Measurements from ENCODE around the gene OCIAD1.
A peak's percentile ranks its signal among the peaks of the same experiment; 100 is the strongest.
"Not testable (repeated sequence)": the region's sequence is repeated elsewhere in the genome, so short reads cannot be mapped to it uniquely, and the experiment has no call there.

Gene OCIAD1

DNA sequence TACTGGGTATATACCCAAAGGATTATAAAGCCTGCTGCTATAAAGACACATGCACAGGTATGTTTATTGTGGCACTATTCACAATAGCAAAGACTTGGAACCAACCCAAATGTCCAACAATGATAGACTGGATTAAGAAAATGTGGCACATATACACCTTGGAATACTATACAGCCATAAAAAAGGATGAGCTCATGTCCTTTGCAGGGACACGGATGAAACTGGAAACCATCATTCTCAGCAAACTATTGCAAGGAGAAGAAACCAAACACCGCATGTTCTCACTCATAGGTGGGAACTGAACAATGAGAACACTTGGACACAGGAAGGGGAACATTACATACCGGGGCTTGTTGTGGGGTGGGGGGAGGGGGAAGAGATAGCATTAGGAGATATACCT, 58.9 kb downstream of the OCIAD1 start:
- not testable (repeated sequence) for DNase-seq

DNA sequence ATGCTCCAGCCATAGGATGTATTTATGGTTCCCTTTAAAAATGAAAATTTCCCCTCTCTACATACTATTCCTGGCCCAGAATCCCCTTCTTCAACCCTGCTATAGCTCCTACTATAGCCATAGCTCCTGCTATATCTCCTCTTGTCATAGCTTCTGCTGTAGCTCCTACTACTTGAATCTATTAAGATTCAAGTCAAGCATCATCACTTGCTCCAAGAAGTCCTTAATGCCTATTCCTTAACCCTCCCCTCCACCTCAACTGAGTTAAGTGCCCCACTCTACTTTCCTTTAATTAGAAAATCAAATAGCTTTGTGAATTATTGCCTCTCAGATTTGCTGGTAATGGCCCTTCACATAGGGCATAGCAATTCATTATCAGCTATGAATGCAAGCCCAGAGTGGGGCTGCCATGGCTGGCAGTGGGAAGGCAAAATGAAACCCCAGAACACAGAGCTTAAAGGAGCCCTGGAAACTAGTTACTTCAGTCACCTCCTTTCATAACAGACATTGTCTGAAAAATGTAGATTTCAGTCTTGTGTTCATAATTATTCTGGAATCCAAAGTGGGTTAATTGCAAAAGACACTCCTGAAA, 60.2 kb downstream of the OCIAD1 start:
- DNase-seq = no peak

DNA sequence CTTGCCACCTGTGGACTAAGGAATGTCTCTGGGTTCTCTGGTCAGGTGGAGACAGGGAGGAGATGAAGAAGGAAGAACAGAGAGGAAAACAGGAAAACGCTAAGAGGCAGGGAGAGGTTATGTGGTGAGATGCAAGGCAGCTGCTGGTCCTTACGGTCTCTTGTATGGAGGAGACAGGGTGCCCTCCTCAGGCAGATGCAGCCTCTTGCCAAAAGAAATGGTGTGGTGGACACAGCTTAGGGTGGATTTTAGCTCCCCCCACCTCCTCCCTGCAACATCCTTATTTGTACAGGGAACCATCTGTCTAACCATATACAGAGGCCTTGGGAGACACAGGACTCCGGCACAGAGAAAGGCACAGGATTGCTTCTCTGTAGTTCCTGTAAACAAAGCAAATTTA, 66.0 kb downstream of the OCIAD1 start:
- DNase-seq = peak in 3 of 58 donors; percentile 2 to 14 (median 6)

DNA sequence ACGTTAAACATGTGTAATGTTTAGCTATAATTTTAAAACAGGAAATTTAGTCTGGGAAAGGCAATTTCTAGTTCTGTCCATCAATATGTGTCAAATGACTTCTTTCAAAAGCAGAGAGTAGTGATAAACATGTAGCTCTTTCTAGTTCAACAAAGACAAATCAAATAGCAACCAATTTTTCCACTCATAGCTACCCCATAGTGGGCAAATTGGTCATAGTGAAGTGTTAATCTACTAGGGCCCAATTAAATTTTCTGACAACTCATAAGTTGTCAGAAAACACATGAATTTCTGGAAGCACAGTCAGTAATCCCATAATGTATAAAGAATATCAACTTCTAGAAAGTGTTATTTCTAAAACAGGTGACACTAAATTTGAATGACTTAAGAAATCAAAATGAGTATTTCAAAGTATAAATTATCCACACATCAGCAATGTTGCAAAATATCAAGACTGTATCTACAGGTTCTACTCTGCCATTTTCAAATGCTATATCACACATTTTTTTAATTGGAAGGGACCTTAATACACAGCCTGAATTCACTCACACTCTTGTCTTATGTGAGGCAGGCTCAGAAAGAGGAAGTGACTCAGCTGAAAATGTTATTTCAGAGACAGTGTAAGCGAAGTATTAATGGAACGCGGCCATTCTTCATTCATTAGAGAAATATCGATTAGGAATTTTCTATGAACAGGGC, 68.0 kb downstream of the OCIAD1 start:
- DNase-seq = no peak

DNA sequence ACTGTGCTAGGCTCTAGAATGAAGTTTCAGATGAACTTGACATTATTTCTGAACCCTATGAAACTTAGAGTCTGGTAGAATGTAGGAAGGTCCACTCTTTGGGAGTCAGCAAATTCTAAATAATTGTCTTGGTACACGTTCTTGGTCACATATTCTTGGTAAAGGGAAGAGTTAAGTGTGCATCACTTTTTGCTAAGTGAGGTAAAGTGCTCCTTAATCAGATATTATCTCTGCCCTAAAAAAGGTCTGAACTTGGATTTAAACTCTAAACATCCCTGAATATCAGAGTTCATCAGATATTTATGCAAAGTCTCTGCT, 68.5 kb downstream of the OCIAD1 start:
- no peak for DNase-seq

DNA sequence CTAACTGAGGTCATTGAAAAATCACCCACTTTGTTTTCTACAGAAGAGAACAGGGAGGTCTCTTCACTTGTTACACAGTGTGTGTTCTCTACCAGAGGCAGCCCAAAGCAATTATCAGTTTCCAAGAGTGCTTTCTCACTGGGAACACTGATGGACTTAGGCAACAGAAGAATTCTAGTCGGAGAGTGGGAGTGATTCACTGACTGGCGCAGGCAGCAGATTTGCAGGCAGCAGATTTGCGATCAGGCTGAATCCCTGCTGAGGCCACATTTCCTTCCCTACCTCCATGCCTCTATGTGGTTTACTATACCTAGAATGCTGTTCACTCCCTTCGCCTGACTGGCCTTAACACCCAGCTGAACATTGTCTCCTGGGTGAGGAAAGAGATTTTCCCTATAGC, 69.1 kb downstream of the OCIAD1 start:
- DNase-seq = peak in 22 of 58 donors; percentile 2 to 57 (median 22)

DNA sequence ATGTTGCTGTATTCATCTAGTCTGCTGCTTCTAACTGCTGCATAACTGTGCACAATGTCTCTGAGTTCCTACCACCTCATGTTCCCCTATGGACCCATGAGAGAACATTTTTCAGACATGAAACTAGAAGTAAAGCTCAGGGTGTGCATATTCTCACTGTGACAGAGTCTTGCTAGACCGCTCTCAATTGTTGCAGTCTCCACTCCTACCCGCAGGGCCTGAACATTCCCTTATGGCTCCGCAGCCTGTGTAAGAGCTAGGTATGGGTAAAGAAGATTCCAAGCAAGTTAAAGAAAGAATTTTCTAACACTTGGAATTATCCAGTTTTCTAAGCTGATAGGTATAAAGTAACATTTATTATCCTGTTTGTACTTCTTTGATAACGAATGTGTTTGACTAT, 70.3 kb downstream of the OCIAD1 start:
- no peak for DNase-seq

DNA sequence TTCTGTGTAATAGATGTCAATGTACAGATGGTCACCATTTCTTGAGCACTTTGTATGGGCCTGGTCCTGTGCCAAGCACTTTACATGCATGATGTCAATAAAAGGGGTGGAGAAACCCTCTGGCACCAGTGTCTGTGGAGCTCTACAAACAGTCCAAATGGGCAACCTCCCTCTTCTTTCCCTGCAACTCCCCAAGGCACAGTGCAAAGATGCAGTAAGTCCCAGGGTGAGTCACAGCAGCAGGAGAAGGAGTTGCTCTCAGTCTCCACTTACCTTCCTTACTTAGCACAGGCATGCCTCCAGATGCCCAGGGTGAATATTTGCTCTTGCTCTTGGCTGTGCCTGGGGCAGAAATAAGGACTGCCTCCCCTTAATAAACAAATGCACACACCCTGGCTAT, 71.4 kb downstream of the OCIAD1 start:
- DNase-seq = no peak

DNA sequence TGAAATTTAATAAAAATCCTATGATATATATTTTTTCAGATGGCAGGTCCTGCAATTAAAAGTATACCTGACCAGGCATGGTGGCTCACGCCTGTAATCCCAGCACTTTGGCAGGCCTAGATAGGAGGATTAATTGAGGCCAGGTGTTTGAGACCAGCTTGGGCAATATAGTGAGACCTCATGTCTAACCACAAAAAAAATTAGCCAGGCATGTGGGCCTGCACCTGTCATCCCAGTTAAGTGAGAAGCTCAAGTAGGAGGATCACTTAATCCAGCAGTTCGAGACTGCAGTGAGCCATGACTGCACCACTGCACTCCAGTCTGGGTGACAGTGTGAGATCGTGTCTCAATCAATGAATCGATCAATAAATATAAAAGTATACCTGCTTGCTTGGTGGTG, 73.2 kb downstream of the OCIAD1 start:
- no peak for DNase-seq

DNA sequence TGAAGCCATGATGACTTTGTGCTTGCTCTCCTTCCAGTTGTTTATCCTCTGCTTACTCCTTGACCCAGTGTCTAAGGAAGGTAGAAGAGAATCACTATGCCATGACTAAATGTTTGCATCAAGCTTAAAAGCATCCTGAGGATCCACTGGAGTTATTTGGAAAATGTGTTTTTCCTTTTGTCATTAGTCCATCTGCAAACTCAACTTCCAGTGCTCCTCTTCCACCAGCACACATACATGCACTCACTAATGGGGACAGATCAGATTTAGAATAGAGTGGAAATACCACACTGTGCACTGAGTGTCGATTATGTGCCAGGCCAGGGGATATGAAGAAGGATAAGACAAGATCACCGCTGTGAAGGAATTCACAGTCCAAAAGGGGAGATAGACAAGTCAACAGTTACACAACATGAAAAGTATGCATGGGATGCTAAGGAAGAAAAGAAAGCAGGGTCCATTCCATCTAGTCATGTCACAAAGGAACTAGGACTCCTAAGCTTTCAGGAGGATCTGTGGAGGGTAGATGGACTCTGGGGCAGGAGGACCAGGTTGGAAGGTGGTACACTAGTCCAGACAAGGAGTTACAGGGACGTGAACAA, 73.8 kb downstream of the OCIAD1 start:
- DNase-seq = no peak

DNA sequence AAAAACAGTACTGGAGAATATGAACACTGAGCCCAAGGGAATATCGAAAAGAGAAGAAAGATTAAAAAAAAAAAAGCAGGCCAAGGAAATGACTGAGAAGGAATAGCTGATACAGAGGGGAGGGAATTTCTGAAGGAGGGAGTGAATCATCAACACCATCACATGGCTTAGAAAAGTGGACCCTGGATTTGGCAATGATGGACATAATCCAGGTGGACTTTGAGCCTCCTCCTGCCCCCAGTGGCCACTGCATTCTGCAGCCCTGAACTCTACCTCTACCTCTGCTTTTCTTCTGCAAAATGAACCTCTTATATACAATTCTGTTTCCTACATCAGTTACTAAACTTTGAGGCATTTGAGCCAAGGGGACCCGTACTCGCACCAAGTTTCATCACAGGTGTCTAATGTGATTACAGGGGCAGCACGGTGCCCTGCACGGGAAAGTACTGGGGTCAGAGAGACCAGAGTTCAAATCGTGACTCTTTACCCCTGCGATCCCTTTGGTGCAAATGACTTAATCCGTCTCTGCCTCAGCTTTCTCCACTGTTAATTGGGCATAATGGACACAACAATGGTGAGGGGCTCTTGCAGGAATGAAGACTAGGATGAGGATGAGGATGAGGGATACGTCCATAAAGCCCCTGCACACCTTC, 74.6 kb downstream of the OCIAD1 start:
- DNase-seq = no peak

DNA sequence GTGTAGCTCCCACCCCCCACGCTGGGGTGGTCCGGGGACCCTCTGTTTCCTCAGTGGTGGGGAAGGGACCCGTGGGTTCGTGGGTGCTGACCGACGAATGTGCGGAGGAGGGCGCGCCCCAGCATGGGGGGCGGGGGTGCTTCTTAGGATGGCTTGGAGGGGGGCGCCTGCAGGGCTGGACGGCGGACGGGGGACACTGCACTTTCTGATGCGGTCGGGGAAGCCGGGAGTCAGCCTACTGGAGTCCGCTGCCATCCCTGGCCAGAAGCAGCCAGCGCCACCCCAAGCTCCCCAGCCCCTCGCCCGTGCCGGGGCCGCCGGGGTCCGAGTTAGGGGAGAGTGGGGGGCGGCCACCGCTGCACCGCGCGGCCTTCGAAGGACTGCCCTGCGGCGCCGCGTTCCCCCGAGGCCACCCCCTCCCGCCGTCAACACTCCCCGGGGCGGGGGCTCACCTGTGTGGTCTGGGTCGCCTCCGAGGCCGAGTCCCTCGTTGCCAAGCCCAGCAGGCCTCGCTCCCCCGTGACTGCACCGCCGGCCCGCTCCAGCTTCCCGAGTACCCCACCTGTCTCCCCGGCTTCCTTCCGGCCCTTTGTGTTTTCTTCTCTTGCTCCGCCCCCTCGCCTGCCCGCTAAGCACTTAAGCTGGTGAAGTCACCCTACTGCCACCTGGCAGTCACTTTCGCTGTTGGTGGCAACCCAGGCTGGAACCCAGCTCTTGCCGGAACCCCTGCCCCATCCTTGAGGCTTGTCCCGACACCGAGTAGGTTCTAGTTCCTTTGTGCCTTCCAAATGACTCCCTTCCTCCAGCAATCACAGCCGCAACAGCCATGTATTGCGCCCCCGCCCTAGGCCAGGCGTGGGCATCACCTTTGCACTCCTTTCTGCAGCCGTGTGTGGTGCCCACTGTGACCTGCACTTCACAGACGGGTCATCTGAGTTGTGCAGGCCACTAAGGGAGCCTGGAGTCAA, 75.6 kb downstream of the OCIAD1 start, which contains the start of gene OCIAD2:
Gene OCIAD2, minus strand, starts transcription at position 569 of the 968 bp plus-strand sequence. CDS start 2,225 bp downstream, outside the sequence.
- DNase-seq = peak in 29 of 58 donors; percentile 2 to 61 (median 18)

DNA sequence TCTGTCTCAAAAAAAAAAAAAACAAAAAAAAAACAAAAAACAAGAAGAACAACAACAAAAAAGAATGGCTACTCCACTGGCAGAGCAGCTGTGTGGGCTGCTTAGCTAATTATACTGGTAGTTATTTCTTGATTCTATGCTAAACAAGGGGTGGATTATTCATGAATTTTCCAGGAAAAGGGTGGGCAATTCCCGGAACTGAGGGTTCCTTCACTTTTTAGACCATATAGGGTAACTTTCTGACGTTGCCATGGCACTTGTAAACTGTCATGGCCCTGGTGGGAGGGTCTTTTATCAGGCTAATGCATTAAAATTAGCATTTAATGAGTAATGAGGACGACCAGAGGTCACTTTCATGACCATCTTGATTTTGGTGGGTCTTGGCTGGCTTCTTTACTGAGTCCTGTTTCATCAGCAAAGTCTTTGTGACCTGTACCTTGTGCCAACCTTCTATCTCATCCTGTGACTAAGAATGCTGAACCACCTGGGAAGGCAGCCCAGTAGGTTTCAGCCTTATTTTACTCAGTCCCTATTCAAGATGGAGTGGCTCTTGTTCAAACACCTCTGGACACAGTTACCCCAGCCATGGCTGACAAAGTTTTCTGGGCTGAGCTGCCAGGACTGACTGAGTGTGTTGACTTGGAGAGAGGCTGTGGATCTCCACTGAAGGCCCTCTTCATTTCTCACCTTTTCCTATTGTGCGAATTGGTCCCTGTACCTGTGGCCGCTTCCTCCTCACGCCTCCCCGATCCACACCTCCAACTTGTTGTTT, 77.0 kb downstream of the OCIAD1 start:
- no peak for DNase-seq

DNA sequence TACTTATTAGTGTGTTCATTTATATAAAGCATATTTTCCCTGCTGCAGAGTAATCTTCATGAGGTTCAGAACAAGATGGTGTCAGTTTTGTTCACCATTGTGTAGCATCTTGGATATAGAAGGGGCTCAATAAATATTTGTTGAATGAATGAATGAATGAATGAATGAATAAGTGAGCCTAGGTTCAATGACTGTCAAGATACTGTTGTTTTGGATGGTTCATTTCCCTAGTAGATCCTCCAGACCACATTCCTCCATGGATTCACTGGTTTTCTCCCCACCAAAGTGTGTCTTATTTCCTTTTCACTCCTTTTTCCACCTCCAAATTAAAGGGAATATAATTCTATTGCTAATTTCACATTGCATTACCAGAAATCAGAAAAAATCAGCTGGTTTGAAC, 77.8 kb downstream of the OCIAD1 start:
- no peak for DNase-seq

DNA sequence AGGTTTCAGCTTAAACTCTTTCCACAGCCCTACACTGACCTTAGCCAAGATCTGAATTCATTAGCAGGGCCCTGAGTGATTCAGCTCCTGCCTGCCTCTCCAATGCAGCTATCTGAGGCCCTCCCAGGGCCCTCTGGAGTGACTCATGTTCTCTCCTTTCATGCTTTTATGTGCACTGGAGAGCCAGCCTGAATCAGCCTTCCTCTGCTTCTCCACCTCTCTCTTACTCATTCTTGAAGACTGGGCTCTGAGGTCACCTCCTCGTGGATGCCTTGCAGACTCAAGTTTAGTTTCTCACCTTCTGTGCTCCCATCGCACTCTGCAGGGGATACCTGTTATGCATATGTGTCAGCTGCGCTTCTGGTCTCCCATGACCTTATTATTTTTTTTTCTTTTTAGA, 78.8 kb downstream of the OCIAD1 start:
- DNase-seq = peak in 12 of 58 donors; percentile 4 to 42 (median 14)

DNA sequence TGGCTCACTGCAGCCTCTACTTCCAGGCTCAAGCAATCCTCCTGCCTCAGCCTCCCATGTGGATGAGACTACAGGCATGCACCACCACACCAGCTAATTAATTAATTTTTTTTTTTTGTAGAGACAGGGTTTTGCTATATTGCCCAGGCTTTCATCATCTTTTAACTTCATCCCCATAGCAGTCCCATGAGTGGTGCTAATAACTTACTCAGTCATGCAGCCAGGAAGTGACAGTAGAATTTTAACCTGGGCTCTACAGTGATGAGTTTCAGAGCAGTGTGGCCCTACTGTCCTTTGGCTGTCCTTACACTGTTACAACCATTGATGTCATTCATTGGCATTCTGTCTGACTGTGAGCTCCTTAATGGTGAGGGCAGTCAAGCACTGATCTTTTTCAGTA, 79.6 kb downstream of the OCIAD1 start:
- DNase-seq = no peak

Measured in anterior cingulate cortex (tissue), 58 donors.